Activated CD4-positive, alpha-beta T cell treated with anti-CD3 and anti-CD28 coated beads for 4 hours (primary cell): ENCODE results near the gene PXDN.
"Not testable (repeated sequence)": the region's sequence is repeated elsewhere in the genome, so short reads cannot be mapped to it uniquely, and the experiment has no call there.

Experiments
- DNase-seq, 2 donors: peaks; one replicate each; pipeline ENCODE4 v3.0.0-alpha.2; 2020

Gene PXDN

DNA sequence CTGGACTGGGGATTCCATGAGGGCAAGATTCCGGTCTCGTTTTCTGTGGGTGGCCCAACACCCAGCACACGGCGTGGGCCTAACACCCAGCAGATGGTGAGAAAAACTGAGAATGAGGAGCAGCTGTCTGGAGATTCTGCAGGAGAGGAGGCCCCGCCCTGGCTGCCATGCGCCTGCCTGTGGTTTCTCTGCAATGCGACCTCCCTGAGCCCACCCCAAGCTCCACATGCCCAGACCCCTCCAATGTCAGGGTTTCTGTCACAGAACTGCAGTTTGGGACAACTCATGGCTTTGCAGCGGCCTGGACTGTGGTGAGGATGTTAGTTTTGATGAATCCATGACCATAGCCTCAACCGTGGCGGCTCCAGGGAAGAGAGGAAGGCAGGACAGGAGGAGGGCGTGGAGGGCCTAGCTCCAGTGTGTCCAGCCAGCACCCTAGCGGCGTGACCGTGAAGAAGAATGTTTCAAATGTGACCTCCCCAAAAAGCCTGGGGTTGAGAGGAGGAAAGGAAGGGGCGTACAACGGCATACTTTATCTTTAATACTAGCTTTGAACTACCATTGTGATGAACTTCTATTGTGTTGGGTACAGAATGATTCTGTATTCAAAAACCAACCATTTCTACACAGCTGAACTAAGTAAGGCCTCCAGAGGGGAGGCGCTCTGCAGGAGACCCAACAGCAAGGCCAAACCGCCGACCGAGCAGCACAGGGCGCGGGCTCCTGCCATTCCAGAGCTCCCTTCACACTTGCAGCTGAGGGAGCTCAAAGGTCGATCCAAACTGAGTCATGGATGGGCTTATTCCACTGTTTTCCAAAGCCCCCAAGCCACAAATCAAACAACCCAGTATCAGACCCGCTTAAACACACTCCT lies 3.4 kb downstream of the PXDN start:
- DNase-seq, result no peak

GRCh38 chr2:1739961-1740715 lies 4.2 kb downstream of the PXDN start:
- DNase-seq, result no peak

DNA sequence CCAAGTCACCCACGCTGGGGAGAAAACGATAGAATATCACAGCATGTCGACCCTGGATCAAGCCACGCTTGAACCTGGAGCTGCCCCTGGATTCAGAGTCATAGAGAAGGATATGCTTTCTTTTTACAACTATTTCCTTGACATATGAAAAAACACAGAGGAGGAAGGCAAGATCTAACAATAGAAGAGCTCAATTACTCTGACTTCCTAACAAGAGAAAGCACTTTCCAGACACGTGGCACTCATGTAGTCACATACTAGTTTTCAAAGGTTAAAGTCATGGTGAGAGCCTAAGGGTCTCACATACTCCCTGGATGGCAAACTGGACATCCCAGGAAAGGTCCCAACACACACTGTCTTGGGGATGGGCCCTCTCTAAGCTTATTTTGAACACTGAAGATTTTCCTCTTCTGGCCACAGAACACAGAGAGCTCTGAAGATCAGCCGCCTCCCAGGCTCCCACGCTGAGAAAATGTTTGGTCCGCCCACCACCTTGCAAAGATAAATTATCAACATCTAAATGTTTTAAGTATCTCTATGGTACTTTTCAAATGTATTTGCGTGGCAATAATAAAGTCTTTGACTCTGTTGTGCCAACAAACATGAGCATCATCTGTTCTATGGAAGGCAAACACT lies 4.9 kb downstream of the PXDN start:
- no peak for DNase-seq

- DNase-seq, result no peak
Measured at GRCh38 chr2:1738646-1739302, 5.5 kb downstream of the PXDN start.

GRCh38 chr2:1738163-1738562 lies 6.2 kb downstream of the PXDN start:
- no peak for DNase-seq

DNA sequence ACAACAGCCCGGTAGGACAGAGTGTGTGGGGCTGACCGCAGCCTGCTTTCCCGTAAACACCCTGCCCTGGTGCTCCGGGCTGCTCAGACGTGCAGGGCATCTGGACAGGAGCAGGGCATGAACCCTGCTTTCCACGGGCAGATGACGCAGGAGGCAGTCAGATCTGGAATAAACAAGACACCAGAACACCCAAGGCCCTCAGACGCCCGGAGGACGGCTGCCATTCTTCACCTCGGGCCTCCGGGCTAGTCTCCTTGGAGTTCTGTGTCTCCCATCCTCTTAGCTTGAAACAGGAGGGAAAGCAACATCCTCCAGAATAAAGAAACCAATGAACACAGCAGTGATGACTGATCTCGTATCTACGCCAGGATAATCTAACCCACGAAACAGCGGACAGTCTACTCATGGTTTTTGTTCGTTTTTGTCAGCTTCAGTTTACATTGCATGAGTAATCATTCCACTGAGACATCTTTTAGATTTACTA lies 7.3 kb downstream of the PXDN start:
- no peak for DNase-seq

DNA sequence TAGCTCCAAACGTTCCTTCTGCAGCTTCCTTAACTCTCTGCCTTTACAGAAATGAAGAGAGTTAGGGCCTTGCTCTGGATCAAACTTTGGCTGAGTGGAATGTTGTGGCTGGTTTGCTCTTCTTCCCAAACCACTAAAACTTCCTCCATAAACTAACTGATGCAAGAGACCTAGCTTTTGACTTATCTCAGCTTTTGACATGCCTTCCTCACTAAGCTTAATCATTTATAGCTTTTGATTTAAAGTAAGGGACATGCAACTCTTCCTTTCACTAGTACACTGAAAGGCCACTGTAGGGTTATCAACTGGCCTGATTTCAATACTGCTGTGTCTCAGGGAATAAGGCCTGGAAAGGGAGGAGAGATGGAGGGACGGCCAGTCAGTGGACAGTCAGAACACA lies 8.3 kb downstream of the PXDN start:
- no peak for DNase-seq

DNA sequence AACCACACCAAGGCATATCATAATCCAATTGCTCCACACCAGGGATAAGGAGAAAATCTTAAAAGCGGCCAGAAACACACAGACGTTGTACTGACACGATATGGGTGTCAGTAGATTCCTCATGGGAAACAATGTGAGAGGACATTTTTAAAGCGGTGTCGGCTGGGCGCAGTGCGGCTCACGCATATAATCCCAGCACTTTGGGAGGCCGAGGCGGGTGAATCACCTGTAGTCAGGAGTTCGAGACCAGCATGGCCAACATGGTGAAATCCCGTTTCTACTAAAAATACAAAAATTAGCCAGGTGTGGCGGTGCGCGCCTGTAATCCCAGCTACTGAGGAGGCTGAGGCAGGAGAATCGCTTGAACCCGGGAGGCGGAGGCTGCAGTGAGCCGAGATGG lies 11.0 kb downstream of the PXDN start:
- DNase-seq, result not testable (repeated sequence)

DNA sequence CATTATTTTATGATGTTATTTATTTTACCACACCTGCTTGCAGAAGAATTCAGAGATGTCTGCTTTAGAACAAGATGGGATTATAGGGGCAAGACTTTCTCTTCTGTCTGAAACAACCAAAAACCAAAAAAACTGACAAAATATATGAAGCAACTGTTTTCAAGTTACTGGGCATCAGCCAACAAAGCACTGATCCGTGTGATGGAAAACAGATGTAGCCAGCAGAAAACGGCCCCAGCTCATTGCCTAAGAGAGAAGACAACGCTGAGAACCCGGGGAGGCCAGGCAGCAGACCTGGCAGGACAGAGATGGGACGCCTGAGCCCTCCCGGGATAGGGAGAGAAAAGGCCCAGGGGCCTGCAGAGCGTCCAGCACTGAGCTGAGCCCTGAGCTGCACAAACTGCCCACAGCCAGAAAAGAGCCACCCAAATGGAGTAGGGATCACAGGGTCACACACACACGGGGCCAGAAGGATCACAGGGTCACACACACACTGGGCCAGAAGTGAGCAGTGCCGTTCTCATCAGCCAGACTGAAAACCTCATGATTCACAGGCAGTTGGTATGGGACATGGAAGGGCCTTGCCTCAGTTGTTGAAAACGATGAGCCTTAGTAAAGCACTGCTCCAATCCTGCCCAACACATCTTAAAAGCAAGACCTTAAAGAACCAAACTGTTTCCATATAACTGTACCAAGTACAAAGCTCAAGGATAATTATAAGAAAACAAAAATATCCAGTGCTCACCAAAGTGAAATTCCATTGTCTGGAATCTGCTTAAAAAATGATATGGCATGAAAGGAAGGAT lies 12.1 kb downstream of the PXDN start:
- DNase-seq, result no peak

DNA sequence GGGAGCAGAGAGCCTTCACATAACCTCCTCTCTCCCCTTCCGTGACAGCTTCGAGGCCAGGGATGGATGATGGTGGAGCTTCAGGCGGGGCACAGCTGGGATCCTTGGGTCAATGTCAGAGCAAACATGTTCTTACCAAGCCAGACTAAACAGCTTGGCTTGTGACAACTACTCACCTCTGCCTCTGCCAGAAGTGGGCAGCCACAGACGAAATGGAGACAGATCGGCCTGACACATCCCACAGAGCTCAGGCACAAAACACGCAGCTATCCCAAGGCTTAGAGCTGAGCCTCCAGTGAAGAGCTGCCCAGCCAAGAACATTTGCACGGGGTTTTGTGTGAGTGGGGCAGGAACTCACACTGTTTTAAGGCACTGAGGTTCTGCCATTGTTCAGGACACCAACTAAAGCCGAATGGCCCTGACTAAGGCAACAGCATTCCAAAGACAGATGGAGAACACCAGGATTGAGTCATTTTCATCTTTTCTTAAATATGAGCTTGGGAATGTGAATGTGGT lies 12.8 kb downstream of the PXDN start:
- no peak for DNase-seq

DNA sequence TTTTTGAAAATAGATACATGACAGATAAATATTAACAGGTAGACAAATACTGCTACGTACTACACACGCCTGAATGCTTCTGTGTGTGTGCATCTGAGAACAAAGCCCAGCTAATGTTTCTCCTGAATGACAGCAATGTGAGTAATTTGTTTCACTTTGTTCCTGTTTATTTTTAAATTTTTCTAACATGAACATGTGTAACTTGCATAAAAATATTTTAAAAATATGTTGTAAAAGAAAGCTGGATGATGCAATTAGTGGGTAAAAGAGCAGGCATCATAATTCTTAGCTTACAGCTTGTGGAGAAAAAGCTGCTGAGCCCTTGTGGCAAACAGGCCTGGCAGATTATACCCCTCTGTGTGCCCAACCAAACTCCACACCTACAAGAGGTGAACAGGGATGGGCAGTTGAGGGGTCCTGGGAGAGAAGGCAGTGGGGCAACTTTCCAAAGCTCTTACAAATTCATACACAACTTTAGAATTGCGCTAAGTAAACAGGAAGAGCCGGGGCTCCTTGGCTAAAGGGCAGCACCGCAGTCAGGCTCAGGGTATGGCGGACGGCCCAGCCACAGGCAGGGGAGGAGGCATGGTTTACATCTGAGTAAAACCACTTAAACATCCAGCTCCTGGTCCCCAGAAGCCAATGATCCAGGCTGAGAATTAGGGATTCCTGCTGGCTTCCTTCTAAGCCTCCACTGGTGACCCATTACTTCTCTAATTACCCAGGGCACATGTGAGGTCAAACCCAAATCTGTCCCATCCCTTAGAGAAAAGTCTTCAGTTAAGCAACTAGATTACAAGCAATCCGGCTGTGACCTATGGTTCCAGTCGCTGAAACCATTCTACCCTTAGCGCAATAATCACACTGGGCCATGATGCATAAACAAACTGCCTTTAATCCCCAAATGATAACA lies 14.0 kb downstream of the PXDN start:
- no peak for DNase-seq

DNA sequence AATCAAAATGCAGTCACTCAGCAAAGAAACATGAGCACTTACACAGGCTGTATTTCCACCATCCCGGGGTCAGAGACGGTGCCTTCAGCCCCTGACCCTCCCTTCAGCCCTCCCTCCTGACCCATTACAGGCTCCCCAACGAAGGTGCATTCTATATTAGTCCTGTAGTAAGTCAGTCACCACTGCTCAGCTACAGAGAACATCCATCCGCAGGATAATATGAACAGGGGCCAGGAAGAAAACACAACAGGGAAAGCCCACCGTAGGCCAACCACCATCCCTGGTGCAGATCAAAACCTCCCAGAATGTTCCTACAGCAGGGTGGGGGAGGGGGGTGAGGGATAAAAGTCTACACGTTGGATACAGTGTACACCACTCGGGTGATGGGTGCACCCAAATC lies 15.1 kb downstream of the PXDN start:
- no peak for DNase-seq

DNA sequence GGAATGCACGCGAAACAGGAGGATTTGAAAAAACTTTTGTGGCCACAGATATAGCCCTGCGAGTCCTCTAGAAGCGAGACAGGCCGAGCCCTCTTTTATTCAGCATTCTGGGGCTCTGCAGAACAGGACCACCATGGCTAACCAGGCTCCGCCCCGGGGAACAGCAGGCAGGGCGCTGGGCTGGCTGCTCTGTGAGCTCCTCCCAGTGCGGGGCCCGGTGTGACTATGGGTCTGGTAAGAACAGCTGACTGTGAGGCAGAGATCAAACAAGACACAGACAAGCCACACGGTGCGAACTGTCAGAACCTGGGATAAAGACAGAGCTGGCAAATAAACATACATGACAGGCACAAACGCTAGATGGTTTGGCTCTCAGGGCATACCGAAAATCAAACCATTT lies 15.5 kb downstream of the PXDN start:
- no peak for DNase-seq

GRCh38 chr2:1727796-1728474 lies 16.4 kb downstream of the PXDN start:
- DNase-seq, result no peak

DNA sequence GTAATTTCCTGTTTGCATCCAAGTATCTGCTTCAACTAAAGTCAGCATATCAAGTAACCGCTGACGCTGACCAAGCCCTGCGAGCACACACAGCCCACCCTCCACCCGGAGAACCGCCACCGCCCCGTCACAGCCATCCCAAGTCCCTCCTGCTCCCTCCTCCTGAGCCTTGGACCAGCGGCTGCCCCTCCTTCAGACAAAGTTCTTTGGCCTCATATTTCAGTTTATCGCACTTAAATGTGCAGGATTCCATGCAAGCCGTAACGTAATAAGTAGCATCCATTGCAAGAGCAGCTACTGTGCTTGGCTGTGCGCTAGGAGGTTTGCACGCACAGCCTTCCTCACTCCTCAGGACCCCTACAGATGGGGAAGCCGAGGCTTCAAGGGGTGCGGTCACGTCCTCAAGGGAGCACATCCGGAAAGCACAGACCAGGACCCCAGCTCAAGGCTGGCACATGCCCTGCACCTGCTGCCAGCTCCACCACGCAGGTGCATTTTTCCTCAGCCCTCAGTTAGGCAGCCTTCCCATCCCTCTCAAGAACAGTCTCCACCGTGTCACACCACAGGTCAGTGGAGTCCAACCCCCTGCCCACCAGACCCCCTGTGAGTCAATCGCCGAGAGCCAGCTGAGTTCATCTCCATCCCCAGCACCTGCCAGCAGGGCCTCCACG lies 17.1 kb downstream of the PXDN start:
- DNase-seq, result no peak

DNA sequence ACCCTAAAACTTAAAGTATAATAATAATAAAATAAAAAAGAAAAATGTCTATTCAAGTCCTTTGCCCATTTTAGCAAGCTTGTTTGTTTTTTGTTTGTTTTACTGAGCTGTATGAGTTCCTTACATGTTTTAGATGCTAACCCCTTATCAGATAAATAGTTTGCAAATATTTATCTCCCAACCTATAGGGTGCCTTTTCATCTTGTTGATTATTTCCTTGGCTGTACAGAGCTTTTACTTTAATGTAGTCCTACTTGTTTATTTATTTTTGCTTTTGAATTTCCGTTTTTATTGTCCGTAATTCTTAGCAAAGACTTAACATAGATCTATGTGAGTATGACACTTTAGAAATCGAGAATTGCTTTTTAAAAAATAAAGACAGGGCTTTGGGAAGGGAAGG lies 17.8 kb downstream of the PXDN start:
- DNase-seq, result no peak

DNA sequence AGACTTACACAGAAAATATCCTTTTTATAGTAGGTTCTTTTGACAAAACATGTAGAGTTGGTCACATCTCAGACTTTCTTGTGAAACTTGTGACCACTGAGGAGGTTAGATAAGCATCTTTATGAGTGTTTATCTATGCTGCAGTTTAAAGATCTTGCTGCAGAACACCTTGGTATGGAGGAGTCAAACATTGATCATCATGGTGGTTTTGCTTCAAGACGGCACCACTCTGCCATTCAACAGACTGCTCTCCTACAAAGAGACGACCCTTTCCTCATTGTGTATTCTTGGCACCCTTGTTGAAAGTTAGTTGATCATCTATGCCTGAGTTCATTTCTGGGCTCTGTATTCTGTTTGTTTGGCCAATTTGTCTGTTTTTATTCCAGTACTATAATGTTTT lies 20.0 kb downstream of the PXDN start:
- DNase-seq, result not testable (repeated sequence)

- DNase-seq, result no peak
Measured at GRCh38 chr2:1723397-1724042, 20.8 kb downstream of the PXDN start.

DNA sequence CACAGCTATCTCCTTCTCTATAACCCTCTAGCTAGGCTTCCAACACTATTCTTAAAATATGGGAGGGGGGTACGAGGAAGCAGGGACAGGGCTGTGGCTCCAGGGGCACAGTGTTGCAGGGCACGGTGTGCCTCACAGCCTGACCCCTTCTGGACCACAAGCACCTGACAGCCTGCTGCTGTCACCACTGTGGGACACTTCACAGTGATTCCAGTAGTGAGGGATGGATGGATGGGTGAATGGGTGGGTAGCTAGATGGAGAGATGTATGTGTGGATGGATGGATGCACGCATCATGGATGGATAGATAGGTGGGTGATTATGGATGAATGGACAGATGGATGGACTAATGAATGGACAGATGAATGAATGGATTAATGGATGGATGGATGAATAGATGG lies 21.6 kb downstream of the PXDN start:
- no peak for DNase-seq
